ENCODE results near the gene PNPT1. TPM values are rescaled to one million over a fixed set of nuclear protein-coding genes. Genes with fewer than 3 reads are reported as not detected.

The PNPT1 gene
- total and polyA plus RNA-seq, 2 of the 8 experiments (the other 6 are each of a cell fraction or from before 2014, with no cell fraction given): 8.3 to 40.2 TPM

GRCh38 chr2:55668956-55669355 is 24.7 kb downstream of the PNPT1 start (continued):
- TF ChIP-seq CHD7 (IDR thresholded peaks at IDR 0.05; ENCODE audit: insufficient replicate concordance, low read length) (no peak), ATF3 (IDR thresholded peaks at IDR 0.05; ENCODE audit: insufficient read depth, low read depth, low read length) (no peak), EP300 (IDR thresholded peaks at IDR 0.05; ENCODE audit: borderline replicate concordance in 1 of 2, low read depth in 2 of 2, low read length in 2 of 2) (no peak)
